Progenitor cell of endocrine pancreas (in vitro differentiated cells): ENCODE measurements around the gene PCDHGB3. TPM values are rescaled to one million over a fixed set of nuclear protein-coding genes. Genes with fewer than 3 reads are reported as not detected.
"Not testable (repeated sequence)": the region's sequence is repeated elsewhere in the genome, so short reads cannot be mapped to it uniquely, and the experiment has no call there.

Experiments used
- DNase-seq: peaks from one replicate; pipeline ENCODE4 v3.0.0; 2021; ENCODE audit warnings: low spot score; ENCODE audit not compliant: unreplicated experiment
- H3K27ac Mint-ChIP-seq: 2 replicates; pipeline ENCODE4 v1.8.0; 2021; ENCODE audit warnings: mild to moderate bottlenecking, moderate library complexity, mixed read lengths
- H3K27me3 Mint-ChIP-seq: 2 replicates; pipeline ENCODE4 v1.8.0; 2021; ENCODE audit warnings: mixed read lengths
- H3K36me3 Mint-ChIP-seq: 2 replicates; pipeline ENCODE4 v1.8.0; 2022; ENCODE audit warnings: mixed read lengths; ENCODE audit not compliant: insufficient read depth
- H3K4me1 Mint-ChIP-seq: 2 replicates; pipeline ENCODE4 v1.8.0; 2021; ENCODE audit warnings: low read depth, mixed read lengths
- H3K4me3 Mint-ChIP-seq: 2 replicates; pipeline ENCODE4 v1.8.0; 2021; ENCODE audit warnings: low read depth, mild to moderate bottlenecking, moderate library complexity, mixed read lengths
- H3K9me3 Mint-ChIP-seq: 2 replicates; pipeline ENCODE4 v1.8.0; 2021; ENCODE audit warnings: low read depth, mixed read lengths
- CTCF ChIP-seq: fragments of 200-600 bp; sonication (generic); IDR thresholded peaks from one replicate; pipeline ENCODE4 v1.5.0; 2021; ENCODE audit warnings: antibody characterized with exemption, mild to moderate bottlenecking; ENCODE audit not compliant: unreplicated experiment
- total RNA-seq: library from RNA; stranded (reverse); gene quantifications from 2 replicates; pipeline ENCODE4 v1.2.1, GENCODE V29; 2021

PCDHGB3 gene
- total RNA-seq, 1 donor from 2014 or later, result 0.60 TPM

GRCh38 chr5:141345327-141345726, 24.7 kb upstream of the PCDHGB3 start:
- Mint-ChIP-seq H3K9me3 (peaks cover 39% of the 10 kb centered on the region), H3K4me3 (no peak overlapping the region), H3K27me3 (no peaks in the 10 kb centered on the region), H3K36me3 (peaks cover 8% of the 10 kb centered on the region), H3K27ac (no peak overlapping the region), H3K4me1 (no peaks in the 10 kb centered on the region)
- no peak for DNase-seq
- no peak for TF ChIP-seq CTCF

DNA sequence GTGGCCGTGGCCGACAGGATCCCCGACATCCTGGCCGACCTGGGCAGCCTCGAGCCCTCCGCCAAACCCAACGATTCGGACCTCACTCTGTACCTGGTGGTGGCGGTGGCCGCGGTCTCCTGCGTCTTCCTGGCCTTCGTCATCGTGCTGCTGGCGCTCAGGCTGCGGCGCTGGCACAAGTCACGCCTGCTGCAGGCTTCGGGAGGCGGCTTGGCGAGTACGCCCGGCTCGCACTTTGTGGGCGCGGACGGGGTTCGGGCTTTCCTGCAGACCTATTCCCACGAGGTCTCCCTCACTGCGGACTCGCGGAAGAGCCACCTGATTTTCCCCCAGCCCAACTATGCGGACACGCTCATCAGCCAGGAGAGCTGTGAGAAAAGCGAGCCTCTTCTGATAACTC, 24.0 kb upstream of the PCDHGB3 start:
- H3K4me1 Mint-ChIP-seq, H3K27me3 Mint-ChIP-seq, DNase-seq, H3K4me3 Mint-ChIP-seq, H3K36me3 Mint-ChIP-seq, H3K27ac Mint-ChIP-seq: not testable (repeated sequence)
- H3K9me3 Mint-ChIP-seq, result peaks cover 40% of the 10 kb centered on the region

DNA sequence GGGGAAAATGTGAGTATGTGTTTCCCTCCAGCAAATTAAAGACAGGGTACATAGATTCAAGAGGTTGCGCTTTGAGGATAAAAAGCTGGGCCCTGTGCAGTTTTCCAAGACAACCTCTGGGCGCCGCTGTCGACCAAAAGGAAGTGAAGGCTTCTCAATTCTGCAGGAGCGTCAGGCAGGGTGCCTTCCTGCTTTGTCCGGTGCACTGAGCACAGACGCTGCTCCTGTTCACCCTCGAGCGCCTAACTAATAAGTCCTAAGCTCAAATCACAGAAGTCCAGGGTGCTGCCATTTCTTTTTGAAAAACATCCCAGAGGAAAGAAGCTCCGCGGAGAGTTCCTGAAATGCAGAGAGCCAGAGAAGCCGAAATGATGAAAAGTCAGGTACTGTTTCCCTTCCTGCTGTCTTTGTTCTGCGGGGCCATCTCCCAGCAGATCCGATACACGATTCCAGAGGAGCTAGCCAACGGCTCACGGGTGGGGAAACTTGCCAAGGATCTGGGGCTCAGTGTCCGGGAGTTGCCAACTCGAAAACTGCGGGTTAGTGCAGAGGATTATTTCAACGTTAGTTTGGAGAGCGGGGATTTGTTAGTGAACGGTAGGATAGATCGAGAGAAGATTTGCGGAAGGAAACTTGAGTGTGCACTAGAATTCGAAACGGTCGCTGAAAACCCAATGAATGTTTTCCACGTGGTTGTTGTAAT, 20.0 kb upstream of the PCDHGB3 start, which contains the start of gene PCDHGB1:
Gene PCDHGB1, plus strand, starts transcription at position 183 of the 703 bp plus-strand sequence. Its CDS starts 162 bp downstream, at position 345.
- no peak within 1 kb of the TSS for H3K27ac Mint-ChIP-seq
- DNase-seq, result no peak
- H3K4me1 Mint-ChIP-seq, result no peaks in the 10 kb centered on the region
- H3K9me3 Mint-ChIP-seq, result peaks cover 32% of the 10 kb centered on the region
- peak; percentile 22 for TF ChIP-seq CTCF
- H3K27me3 Mint-ChIP-seq, result no peaks in the 10 kb centered on the region
- H3K4me3 Mint-ChIP-seq, result peak within 1 kb of the TSS; percentile 37
- H3K36me3 Mint-ChIP-seq, result peaks cover 9% of the 10 kb centered on the region

DNA sequence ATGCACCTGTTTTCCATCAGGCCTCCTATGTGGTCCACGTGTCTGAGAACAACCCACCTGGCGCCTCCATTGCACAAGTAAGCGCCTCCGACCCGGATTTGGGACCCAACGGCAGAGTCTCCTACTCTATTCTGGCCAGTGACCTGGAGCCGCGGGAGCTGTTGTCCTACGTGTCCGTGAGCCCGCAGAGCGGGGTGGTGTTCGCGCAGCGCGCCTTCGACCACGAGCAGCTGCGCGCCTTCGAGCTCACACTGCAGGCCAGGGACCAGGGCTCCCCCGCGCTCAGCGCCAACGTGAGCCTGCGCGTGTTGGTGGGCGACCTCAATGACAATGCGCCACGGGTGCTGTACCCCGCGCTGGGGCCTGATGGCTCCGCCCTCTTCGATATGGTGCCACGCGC, 18.5 kb upstream of the PCDHGB3 start:
- no peaks in the 10 kb centered on the region for H3K4me1 Mint-ChIP-seq
- H3K36me3 Mint-ChIP-seq, result peaks cover 10% of the 10 kb centered on the region
- H3K9me3 Mint-ChIP-seq, result peaks cover 38% of the 10 kb centered on the region
- H3K4me3 Mint-ChIP-seq, result no peak overlapping the region
- no peak overlapping the region for H3K27ac Mint-ChIP-seq
- no peak for TF ChIP-seq CTCF
- no peaks in the 10 kb centered on the region for H3K27me3 Mint-ChIP-seq
- no peak for DNase-seq

GRCh38 chr5:141354900-141355469, 15.1 kb upstream of the PCDHGB3 start, which contains the start of gene PCDHGA4:
Gene PCDHGA4, plus strand, starts transcription at chr5:141355021. Its CDS starts 87 bp downstream, at chr5:141355108.
- no peaks in the 10 kb centered on the region for H3K27me3 Mint-ChIP-seq
- H3K4me1 Mint-ChIP-seq, result no peaks in the 10 kb centered on the region
- DNase-seq, result no peak
- TF ChIP-seq CTCF, result peak; percentile 16
- H3K27ac Mint-ChIP-seq, result no peak within 1 kb of the TSS
- no peak within 1 kb of the TSS for H3K4me3 Mint-ChIP-seq
- H3K9me3 Mint-ChIP-seq, result peaks cover 40% of the 10 kb centered on the region
- peaks cover 13% of the 10 kb centered on the region for H3K36me3 Mint-ChIP-seq

DNA sequence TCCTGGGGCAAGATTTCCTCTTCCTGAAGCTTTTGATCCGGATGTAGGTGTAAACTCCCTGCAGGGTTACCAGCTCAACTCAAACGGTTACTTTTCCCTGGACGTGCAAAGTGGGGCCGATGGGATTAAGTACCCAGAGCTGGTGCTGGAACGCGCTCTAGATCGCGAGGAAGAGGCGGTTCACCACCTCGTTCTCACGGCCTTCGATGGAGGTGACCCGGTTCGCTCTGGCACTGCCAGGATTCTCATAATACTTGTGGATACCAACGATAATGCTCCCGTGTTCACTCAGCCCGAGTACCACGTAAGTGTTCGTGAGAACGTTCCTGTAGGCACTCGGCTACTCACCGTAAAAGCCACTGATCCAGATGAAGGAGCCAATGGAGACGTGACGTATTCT, 14.4 kb upstream of the PCDHGB3 start:
- Mint-ChIP-seq H3K4me1 (no peaks in the 10 kb centered on the region), H3K27me3 (no peaks in the 10 kb centered on the region), H3K36me3 (peaks cover 14% of the 10 kb centered on the region), H3K4me3 (no peak overlapping the region), H3K9me3 (peaks cover 42% of the 10 kb centered on the region), H3K27ac (no peak overlapping the region)
- no peak for TF ChIP-seq CTCF
- DNase-seq, result no peak
